HepG2 (cell line): ENCODE measurements around the gene DLST. TPM values are rescaled to one million over a fixed set of nuclear protein-coding genes. Genes with fewer than 3 reads are reported as not detected.

Experiments
- DBP ChIP-seq: sonication (generic); formaldehyde crosslinking; IDR thresholded peaks from 2 replicates; pipeline ENCODE4 v1.4.0; 2020; ENCODE audit warnings: missing genetic modification reagents; ENCODE audit errors: not compliant biosample characterization
- FOXK1 ChIP-seq: sonication (generic); formaldehyde crosslinking; IDR thresholded peaks from 2 replicates; pipeline ENCODE4 v1.4.0; 2020; ENCODE audit warnings: low read depth, missing genetic modification reagents, borderline replicate concordance
- HNF1B ChIP-seq: sonication (generic); formaldehyde crosslinking; IDR thresholded peaks from 2 replicates; pipeline ENCODE4 v1.5.1; 2020; ENCODE audit warnings: mild to moderate bottlenecking, moderate library complexity, missing genetic modification reagents
- NFAT5 ChIP-seq: sonication (generic); formaldehyde crosslinking; IDR thresholded peaks from 2 replicates; pipeline ENCODE4 v1.4.0; 2020; ENCODE audit warnings: missing genetic modification reagents
- RERE ChIP-seq: IDR thresholded peaks from 2 replicates; pipeline ENCODE4 v1.6.1; 2016; ENCODE audit warnings: low read depth, missing genetic modification reagents, missing compliant biosample characterization
- SMAD3 ChIP-seq: sonication (generic); formaldehyde crosslinking; IDR thresholded peaks from 2 replicates; pipeline ENCODE4 v1.4.0; 2020; ENCODE audit warnings: missing genetic modification reagents
- TFDP1 ChIP-seq: IDR thresholded peaks from 2 replicates; pipeline ENCODE4 v1.6.1; 2016; ENCODE audit warnings: missing compliant biosample characterization, missing genetic modification reagents, borderline replicate concordance
- U2AF1 ChIP-seq: fragments of 200-400 bp; formaldehyde crosslinking; optimal IDR thresholded peaks from 2 replicates; pipeline ENCODE3; 2017; ENCODE audit warnings: mild to moderate bottlenecking, low read depth, low read length
- ZNF333 ChIP-seq: sonication (generic); formaldehyde crosslinking; IDR thresholded peaks from 2 replicates; pipeline ENCODE4 v1.4.0; 2020; ENCODE audit warnings: mild to moderate bottlenecking, missing genetic modification reagents, borderline replicate concordance
- ZNF672 ChIP-seq: sonication (generic); formaldehyde crosslinking; IDR thresholded peaks from 2 replicates; pipeline ENCODE4 v1.8.1; 2022; ENCODE audit warnings: missing genetic modification reagents
- ZNF746 ChIP-seq: sonication (generic); formaldehyde crosslinking; IDR thresholded peaks from 2 replicates; pipeline ENCODE4 v1.8.0; 2022; ENCODE audit warnings: mild to moderate bottlenecking, missing genetic modification reagents
- polyA plus RNA-seq, 8 experiments: library from polyadenylated mRNA; depleted of rRNA in 3 of 8; stranded (reverse) in 7 of 8; unstranded in 1 of 8; fragments of >200 nt; fragmentation: Illumina TruSeq in 4 of 8; extraction: Trizol in 4 of 8; gene quantifications; 2 replicates each; pipeline versions ENCODE4 v1.2.1 to v1.2.3, GENCODE V29; 2011 to 2016; ENCODE audit warnings: low read depth in 4 of 8, missing spikeins in 1 of 8, mixed read lengths in 1 of 8; ENCODE audit not compliant: insufficient read depth in 1 of 8
- total RNA-seq, 5 experiments: library from RNA; depleted of rRNA; stranded (reverse); fragments of >200 nt; fragmentation: Illumina TruSeq; extraction: Trizol; gene quantifications; 2 replicates each; pipeline ENCODE4 v1.2.3, GENCODE V29; 2016; ENCODE audit warnings: low read depth in 1 of 5

DLST gene
- total and polyA plus RNA-seq, 2 of the 13 experiments (the other 11 are each of a cell fraction or from before 2014, with no cell fraction given) = 56.5 to 94.3 TPM

- TF ChIP-seq HNF1B (CRISPR knock-in tag) (peak; percentile 87), RERE (CRISPR knock-in tag) (peak; percentile 73; the same call in 1 of the 2 replicates), ZNF333 (CRISPR knock-in tag) (no peak), NFAT5 (CRISPR knock-in tag) (no peak), DBP (CRISPR knock-in tag) (no peak), U2AF1 (peak; percentile 59), ZNF672 (CRISPR knock-in tag) (no peak), TFDP1 (CRISPR knock-in tag) (peak; percentile 70; the same call in 1 of the 2 replicates), ZNF746 (CRISPR knock-in tag) (0 out of 2 replicates have a peak, but pooled peaks have one; percentile 14), SMAD3 (CRISPR knock-in tag) (peak; percentile 86; the same call in 1 of the 2 replicates), FOXK1 (CRISPR knock-in tag) (peak; percentile 81; the same call in 1 of the 2 replicates)
Observed at GRCh38 chr14:74898694-74899093, 17.0 kb downstream of the DLST start (continued).
